ENCODE measurements around the gene KLHL3. TPM values are rescaled to one million over a fixed set of nuclear protein-coding genes. Genes with fewer than 3 reads are reported as not detected.

The KLHL3 gene
- total RNA-seq, 1 experiment from 2014 or later = 13.6 TPM

DNA sequence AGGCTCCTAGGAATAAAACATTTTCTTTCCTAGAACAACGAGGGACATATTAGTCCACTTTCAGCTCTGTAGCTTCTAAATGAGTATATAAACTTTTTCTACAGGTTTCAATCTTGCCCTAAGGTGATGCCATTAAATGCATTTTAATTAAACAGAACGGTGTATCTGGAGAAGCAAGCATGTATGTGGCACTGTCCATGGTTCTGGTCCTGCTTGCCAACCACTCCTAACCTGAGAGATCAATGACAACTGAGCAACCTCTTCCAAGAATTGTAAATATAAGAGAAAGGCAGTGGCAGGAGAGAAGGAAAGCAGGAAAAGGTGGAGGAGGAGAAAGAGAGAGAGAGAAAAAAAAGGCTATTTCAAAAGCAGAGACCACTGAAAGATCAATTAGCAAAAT lies 141.2 kb downstream of the KLHL3 start:
- intact Hi-C loops (cut with micrococcal nuclease; ENCODE audit: unreplicated experiment) = no loop called here
- Histone ChIP-seq H3K27ac (no peak overlapping the region), H3K4me2 (no peak overlapping the region), H3K9me3 (ENCODE audit: insufficient read depth, low read depth) (no peaks in the 10 kb centered on the region; the same call in 1 of the 2 replicates), H3K27me3 (ENCODE audit: insufficient read depth, low read depth) (peaks cover 54% of the 10 kb centered on the region), H3K4me1 (replicated peaks; ENCODE audit: insufficient read depth) (no peaks in the 10 kb centered on the region), H2AFZ (no peak overlapping the region), H3K79me2 (ENCODE audit: low read depth) (no peaks in the 10 kb centered on the region), H3F3A (ENCODE audit: insufficient read depth, low read depth) (no peaks in the 10 kb centered on the region), H3K9me2 (ENCODE audit: insufficient read depth) (no peaks in the 10 kb centered on the region), H4K20me1 (ENCODE audit: insufficient read depth) (no peaks in the 10 kb centered on the region), H3K4me3 (no peak overlapping the region), H3K36me3 (ENCODE audit: low read depth) (no peaks in the 10 kb centered on the region)
- no TSS peak for BruUV-seq (replicated peaks)
- DNase-seq = no peak
- TF ChIP-seq EZH2 (IDR thresholded peaks at IDR 0.05; ENCODE audit: low read depth) = no peak
- TF ChIP-seq, protein P1, sequence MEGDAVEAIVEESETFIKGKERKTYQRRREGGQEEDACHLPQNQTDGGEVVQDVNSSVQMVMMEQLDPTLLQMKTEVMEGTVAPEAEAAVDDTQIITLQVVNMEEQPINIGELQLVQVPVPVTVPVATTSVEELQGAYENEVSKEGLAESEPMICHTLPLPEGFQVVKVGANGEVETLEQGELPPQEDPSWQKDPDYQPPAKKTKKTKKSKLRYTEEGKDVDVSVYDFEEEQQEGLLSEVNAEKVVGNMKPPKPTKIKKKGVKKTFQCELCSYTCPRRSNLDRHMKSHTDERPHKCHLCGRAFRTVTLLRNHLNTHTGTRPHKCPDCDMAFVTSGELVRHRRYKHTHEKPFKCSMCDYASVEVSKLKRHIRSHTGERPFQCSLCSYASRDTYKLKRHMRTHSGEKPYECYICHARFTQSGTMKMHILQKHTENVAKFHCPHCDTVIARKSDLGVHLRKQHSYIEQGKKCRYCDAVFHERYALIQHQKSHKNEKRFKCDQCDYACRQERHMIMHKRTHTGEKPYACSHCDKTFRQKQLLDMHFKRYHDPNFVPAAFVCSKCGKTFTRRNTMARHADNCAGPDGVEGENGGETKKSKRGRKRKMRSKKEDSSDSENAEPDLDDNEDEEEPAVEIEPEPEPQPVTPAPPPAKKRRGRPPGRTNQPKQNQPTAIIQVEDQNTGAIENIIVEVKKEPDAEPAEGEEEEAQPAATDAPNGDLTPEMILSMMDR (conservative IDR thresholded peaks at IDR 0.05) = no peak
- CTCF ChIA-PET = no interaction called here
- POLR2A ChIA-PET (ENCODE audit: unreplicated experiment) = no interaction called here

DNA sequence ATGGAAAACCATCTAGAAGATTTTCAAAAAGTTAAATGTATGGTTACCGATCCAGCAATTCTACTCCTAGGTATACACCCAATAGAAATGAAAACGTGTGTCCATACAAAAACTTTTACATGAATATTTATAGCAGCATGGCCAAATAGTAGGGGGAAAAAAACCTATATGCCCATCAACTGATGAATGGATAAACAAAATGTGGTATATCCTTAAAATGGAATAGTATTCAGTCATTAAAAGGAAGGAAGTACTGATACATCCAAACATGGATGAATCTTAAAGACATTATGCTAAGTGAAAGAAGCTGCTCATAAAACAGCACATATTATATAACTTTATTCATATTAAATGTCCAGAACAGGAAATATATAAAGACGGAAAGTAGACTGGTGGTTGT lies 143.6 kb downstream of the KLHL3 start:
- H3K36me3 ChIP-seq (ENCODE audit: low read depth) = no peaks in the 10 kb centered on the region
- no TSS peak for BruUV-seq (replicated peaks)
- ChIA-PET POLR2A (ENCODE audit: unreplicated experiment) (no interaction called here), CTCF (no interaction called here)
- H3K4me1 ChIP-seq (replicated peaks; ENCODE audit: insufficient read depth) = no peaks in the 10 kb centered on the region
- no peaks in the 10 kb centered on the region; the same call in 1 of the 2 replicates for H3K9me3 ChIP-seq (ENCODE audit: insufficient read depth, low read depth)
- intact Hi-C loops (cut with micrococcal nuclease; ENCODE audit: unreplicated experiment) = no loop called here
- H3K4me2 ChIP-seq = no peak overlapping the region
- no peaks in the 10 kb centered on the region for H3K79me2 ChIP-seq (ENCODE audit: low read depth)
- H3K27me3 ChIP-seq (ENCODE audit: insufficient read depth, low read depth) = peaks cover 32% of the 10 kb centered on the region
- H3K9me2 ChIP-seq (ENCODE audit: insufficient read depth) = no peaks in the 10 kb centered on the region
- no peak for TF ChIP-seq EZH2 (IDR thresholded peaks at IDR 0.05; ENCODE audit: low read depth)
- TF ChIP-seq, protein P1 (conservative IDR thresholded peaks at IDR 0.05) = no peak
- no peak overlapping the region for H2AFZ ChIP-seq
- DNase-seq = no peak
- H4K20me1 ChIP-seq (ENCODE audit: insufficient read depth) = no peaks in the 10 kb centered on the region
- no peaks in the 10 kb centered on the region for H3F3A ChIP-seq (ENCODE audit: insufficient read depth, low read depth)
- H3K27ac ChIP-seq = no peak overlapping the region
- no peak overlapping the region for H3K4me3 ChIP-seq

DNA sequence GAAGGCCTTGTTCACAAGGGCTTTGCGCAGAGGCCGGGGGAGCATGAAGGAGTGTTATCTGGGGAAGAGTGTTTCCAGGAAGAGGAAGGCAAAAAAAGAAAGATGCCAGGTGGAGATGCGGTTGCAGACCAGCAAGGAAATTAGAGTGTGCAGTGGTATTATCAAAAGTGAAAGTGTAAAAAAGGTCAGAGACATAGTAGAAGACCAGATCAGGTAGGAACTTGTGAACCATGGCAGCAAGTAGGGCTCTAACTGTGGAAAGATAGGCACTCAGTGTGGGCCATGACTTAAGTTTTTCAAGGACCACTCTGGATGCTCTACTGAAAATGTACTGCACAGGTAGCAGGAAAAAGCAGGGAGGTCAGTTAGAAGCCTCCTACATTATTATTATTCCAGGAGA lies 146.7 kb downstream of the KLHL3 start:
- Histone ChIP-seq H3K4me3 (no peak overlapping the region), H3K27ac (no peak overlapping the region), H4K20me1 (ENCODE audit: insufficient read depth) (no peaks in the 10 kb centered on the region), H2AFZ (no peak overlapping the region), H3K27me3 (ENCODE audit: insufficient read depth, low read depth) (peaks cover 5% of the 10 kb centered on the region; the same call in 1 of the 2 replicates), H3K79me2 (ENCODE audit: low read depth) (no peaks in the 10 kb centered on the region), H3K36me3 (ENCODE audit: low read depth) (no peaks in the 10 kb centered on the region), H3K4me1 (replicated peaks; ENCODE audit: insufficient read depth) (no peaks in the 10 kb centered on the region), H3K9me3 (ENCODE audit: insufficient read depth, low read depth) (no peaks in the 10 kb centered on the region; the same call in 1 of the 2 replicates), H3K4me2 (no peak overlapping the region), H3F3A (ENCODE audit: insufficient read depth, low read depth) (no peaks in the 10 kb centered on the region), H3K9me2 (ENCODE audit: insufficient read depth) (no peaks in the 10 kb centered on the region)
- DNase-seq = no peak
- TF ChIP-seq, protein P1 (conservative IDR thresholded peaks at IDR 0.05) = no peak
- no peak for TF ChIP-seq EZH2 (IDR thresholded peaks at IDR 0.05; ENCODE audit: low read depth)
- ChIA-PET CTCF (no interaction called here), POLR2A (ENCODE audit: unreplicated experiment) (no interaction called here)
- no TSS peak for BruUV-seq (replicated peaks)
- intact Hi-C loops (cut with micrococcal nuclease; ENCODE audit: unreplicated experiment) = no loop called here

Data from PC-9 (cell line).